Prostate gland (tissue), 2 donors: ENCODE measurements around the gene NUP88.

ENCODE experiments used
- CTCF ChIP-seq, 4 experiments: fragments of 200-600 bp in 2 of 4; fragments of 450-650 bp in 2 of 4; sonication (generic) in 2 of 4; IDR thresholded peaks; 1 replicate in 3 of 4; 2 replicates in 1 of 4; pipeline ENCODE4 v1.5.1; 2016 to 2019; ENCODE audit warnings: antibody characterized with exemption in 4 of 4, mild to moderate bottlenecking in 2 of 4, moderate library complexity in 2 of 4
- POLR2A ChIP-seq: fragments of 450-650 bp; IDR thresholded peaks from one replicate; pipeline ENCODE4 v1.6.1; 2016; ENCODE audit warnings: antibody characterized with exemption, mild to moderate bottlenecking
- POLR2AphosphoS5 ChIP-seq: sonication (generic); formaldehyde crosslinking; IDR thresholded peaks from one replicate; pipeline ENCODE4 v1.6.1; 2017; ENCODE audit warnings: antibody characterized with exemption

- TF ChIP-seq CTCF (IDR thresholded peaks at IDR 0.05): no peak
- TF ChIP-seq POLR2AphosphoS5: no peak
- TF ChIP-seq POLR2A: no peak
Measured at GRCh38 chr17:5381542-5381941, 37.9 kb downstream of the NUP88 start.
